SH-SY5Y (cell line): Measurements from ENCODE around the gene NGFR.

Source experiments
- GATA2 ChIP-seq: IDR thresholded peaks from 2 replicates; pipeline ENCODE4 v1.6.1; 2011; ENCODE audit warnings: mild to moderate bottlenecking, low read depth, low read length
- GATA3 ChIP-seq: IDR thresholded peaks from 2 replicates; pipeline ENCODE4 v1.6.1; 2011; ENCODE audit warnings: low read depth, mild to moderate bottlenecking, low read length, moderate library complexity

Gene NGFR

DNA sequence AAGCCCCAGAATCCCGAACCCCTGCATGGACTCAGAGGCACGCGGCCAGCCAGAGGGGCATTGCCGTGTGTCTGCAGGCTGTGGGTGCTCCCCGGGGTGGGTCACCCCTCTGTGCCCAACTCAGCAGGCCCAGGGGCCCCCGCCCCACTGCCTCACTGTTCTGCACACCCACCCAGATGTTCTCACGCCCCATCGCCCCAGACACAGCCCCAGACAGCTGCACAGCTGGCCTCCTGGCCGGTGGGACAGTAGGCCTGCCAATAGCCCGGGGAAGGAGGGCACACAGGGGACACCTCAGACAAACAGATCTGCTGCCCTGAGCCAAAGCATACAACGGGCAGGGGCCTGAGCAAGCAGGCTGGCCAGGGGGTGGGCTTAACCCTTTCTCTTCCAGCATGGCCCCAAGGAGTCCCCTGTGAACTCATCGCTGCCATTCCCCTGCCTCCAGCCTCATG is 53.0 kb downstream of the NGFR start:
- TF ChIP-seq GATA2 (no peak), GATA3 (no peak)

DNA sequence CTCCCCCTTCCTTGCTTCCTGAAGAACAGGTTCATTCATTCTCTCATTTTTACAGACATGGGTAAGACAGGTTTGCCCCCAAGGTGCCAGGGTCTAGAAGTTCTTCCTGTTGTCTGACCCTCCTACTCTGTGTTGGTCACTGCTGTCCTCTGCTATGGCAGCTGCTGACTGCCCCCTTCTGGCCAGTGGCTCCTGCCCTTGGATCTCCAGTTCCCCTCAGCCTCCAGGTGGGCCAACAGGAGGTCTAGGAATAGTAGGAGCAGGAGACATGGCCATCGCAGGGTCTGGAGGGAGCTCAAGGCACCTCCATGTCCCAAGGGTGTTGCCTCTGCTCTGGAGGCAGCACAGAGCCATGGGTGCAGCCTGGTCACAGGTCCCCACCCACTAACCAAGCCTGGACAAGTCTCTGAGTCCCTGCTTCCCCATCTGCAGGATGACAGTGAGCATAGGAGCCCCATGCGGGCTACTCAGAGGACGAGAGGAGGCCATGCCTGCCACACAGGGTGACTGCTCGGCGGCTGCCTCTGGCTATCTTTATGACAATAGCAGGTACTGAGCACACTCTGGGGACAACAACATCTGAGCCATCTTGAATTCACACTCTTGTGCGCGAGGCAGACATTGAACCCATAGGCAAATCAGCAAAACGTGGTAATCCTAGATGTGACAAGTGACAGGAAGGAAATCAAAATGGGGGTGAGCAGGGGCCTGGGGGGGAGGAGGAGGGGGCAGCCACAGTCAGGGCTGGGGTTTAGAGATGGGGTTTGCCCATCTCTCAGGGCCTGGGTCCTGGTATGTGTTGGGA is 53.6 kb downstream of the NGFR start:
- TF ChIP-seq GATA3: no peak
- TF ChIP-seq GATA2: no peak

DNA sequence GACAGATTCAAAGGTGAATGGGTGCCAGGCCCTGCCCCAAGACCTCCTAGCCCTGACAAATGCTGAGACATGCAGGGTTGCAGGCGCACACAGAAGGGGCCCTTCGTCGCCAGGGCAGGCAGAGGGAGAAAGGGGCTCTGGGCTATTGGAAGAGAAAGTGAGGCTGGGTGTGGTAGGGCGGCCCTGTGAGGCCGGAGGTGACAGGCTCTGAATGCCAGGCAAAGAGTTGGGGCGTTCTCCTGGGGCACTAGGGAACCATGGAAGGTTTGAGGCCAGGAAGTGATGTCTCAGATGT is 54.2 kb downstream of the NGFR start:
- TF ChIP-seq GATA3: no peak
- no peak for TF ChIP-seq GATA2

DNA sequence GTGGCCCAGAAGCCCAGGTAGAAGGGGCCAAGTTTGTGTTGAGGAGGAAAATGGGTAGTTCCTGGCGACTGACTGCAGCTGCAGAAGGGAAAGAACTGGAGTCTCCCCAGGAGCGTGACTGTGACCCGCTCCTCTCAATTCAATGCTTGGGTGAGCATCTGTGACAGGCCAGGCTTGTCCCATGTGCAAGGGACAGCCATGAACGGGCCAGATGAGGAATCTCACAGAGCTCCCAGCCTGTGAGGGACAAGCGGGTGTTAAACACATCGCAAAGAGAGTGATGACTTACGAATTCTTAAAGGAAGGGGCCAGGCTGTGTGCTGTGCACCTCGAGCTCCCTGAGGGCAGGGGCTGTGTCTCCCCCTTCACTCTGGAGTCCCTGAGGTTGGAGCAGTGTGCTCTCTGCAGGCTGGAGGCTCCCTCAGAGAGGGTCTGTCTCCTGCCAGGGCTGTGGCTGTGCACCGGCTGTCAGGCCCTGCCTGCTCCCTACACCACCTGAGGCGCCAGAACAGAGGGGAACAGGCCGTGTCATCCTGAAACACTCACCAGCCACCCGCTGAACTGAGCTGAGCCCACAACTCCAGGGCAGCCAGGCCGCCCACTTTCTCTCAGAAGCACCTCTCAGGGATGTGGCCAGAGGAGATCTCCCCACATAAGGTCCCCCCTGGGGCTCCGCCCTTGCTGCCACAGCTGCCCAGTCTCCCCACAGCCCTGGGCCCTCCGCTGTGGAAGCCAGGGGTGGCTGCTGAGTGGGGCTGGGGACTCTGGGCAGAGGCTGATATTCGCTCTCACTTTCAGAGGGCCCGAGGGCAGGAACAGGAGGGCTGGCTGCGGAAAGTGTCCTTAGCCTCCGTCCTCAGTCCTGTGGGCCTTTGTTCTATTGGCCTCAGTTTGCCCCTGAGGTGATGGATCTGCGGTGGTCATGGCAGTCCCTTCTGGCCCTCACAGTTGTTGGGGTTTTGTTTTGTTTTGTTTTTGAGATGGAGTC is 54.9 kb downstream of the NGFR start:
- TF ChIP-seq GATA3: no peak

DNA sequence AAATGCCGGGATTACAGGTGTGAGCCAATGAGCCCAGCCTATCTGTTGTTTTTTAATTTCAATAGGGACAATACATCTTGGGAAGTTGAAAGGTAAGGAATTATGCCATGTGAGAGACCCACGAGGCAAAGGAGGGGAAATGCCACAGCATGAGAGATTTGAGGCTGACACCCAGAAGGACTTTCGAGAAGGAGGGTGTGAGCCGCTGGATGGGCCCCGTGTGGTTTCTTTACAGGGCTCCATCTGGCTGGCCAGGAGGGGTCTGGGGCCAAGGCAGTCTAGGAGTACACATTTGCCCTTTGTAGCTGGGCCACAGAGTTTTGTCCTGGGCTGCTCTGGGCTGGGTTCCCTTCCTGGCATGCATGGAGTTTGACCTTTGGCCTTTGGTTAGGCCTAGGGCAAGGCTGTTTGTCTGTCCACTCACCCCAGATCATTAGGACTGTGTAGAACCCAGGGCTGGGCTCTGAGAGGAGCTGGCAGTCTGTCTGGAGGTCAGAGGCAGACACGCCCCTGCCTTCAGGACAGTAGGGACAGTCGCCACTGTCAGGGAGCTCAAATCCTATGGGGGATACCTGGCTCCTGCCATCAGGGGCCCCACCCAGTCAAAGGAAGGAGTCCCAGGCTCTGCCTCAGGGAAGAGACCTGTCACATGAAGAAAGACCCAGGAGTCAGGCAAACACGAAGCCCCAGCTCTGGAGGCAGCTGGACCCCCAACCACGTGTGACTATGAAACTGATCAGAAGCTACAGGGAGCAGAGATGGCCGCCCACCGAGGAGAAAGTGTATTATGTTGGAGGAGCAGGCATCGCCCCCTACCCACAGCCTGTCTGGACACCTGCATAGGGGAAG is 56.4 kb downstream of the NGFR start:
- TF ChIP-seq GATA2 (no peak), GATA3 (no peak)

DNA sequence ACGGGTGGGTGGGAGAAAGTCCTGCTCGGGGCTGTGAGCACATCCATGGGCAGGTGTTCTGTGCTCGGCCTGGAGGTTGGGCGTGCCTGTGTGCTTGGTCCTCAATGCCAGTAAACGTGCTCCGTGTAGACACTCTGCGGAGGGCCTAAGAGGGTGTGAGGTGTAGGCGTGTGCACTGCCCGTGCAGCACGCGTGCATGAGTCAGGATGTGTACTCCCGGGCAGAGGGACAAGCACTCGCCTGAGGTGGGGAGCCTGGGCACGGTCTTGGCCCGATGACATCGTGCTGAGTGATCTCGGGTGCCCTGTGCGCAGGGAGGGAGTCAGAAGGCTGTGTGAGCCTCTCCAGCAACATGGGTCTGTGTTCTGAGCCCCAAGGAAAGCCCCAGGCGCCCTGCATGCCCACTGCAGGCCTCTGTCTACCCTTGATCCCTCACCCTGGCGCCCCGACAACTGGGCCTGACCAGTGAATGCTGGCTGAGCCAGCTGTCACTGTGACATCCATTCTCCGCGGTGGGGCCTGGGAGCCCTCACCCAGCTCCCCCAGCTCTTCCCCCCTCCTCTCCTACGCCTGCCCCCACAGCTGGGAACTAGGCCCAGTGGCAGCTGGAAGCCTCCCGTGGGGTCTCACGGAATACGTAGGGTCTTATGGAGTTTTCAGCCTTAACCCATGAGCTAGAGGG is 57.1 kb downstream of the NGFR start:
- TF ChIP-seq GATA3 (no peak), GATA2 (no peak)

DNA sequence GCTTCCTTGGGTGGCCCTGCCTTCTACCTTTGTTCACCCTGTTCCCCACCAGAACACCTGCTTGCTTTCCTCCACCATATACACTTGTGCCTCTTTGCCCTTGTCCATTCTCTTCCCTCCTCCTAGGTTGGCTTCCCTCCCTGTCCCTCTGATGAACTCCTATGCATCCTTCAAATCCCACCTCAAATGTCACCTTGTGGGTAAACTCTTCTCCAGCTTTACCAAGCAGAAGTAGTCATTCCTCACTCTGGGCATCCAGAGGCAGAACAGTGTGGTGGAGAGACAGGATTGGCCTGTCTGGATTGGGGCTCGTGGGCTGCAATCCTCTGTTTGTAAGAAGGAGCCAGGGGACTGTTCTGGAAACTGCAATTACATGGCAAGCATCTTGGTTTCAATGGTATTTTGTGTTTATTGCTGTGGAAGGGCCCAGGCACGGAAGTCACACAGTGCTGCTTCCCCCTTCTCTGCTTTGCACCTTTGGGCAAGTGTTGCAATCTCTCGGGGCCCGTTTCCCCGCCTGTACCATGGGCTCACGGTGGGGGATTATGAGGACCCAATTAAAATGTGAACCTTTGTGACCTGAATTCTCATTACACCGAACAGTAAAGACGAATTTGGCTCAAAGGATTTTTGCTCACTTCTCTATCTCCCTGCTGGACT is 58.7 kb downstream of the NGFR start:
- TF ChIP-seq GATA3 (no peak), GATA2 (no peak)

DNA sequence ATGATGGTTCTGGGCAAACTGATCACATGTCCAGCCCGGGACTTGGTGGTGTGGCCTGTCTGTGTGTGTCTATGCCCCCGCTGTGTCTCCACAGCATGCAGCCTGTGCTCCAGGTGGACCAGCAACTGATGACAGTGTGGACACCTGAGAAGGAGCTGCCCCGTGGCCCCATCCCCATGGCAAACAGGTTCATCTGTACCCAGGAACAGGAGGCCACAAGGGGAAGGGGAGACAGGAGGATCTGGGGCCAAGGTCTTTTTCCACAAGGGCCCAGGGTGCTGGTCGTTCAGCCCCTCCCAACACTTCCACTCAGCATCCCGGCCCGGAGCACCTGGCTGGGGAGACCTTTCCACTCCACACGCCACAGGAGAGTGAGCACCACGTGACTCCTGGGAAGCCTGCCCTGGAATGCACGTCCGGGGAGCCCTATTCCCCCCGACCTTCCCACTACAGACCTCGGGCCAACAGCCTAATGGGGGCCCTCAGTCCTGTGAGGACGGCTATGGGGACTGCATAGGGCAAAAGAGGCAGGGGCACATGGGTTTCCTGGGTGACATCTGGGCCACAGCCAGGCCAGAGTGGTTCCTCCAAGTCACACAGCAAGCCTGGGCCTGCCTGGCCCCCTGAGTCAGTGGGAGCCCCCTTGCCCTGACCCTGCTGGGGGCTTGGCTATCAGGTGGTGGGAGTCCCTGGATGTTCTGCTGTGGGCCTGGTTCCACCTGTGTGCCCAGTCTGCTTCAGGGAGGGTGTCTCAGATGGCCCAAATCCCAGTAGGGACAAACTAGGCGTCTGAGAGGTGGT is 59.8 kb downstream of the NGFR start:
- TF ChIP-seq GATA3 (no peak), GATA2 (no peak)

DNA sequence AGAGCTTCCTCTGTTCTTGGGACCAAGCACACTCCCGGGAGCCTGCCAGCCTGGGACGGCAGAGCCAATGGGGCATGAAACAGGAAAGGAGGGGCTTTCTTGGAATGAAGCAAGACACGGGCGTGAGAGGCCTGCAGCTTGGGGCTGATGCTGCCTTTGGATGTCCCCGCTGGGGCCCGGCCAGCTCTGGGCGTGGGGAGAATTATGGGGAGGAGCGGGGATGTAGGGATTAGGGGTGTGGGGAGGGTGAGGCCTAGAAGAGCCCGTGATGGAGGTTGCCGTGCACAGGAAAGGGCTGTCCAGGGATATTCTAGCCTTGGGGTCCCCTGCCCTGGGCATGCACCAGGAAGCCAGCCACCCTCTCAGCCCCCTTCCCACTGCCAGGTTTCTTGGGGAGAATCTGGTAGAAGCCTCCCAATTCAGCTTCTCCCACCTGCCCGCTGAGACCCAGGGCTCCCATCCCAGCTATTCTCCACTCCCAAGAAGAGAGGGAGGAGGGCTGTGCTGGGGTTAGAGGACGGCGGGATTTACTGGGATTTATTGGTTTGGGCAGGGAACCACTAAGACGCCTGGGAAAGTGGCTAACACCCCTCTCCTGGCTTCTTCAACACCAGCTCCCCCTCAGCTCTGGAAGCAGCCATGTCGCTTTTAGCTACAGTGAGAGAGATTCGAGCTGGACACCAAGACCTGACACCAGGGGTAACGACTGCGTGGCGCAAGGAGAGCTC is 60.6 kb downstream of the NGFR start:
- TF ChIP-seq GATA2 (no peak), GATA3 (no peak)

DNA sequence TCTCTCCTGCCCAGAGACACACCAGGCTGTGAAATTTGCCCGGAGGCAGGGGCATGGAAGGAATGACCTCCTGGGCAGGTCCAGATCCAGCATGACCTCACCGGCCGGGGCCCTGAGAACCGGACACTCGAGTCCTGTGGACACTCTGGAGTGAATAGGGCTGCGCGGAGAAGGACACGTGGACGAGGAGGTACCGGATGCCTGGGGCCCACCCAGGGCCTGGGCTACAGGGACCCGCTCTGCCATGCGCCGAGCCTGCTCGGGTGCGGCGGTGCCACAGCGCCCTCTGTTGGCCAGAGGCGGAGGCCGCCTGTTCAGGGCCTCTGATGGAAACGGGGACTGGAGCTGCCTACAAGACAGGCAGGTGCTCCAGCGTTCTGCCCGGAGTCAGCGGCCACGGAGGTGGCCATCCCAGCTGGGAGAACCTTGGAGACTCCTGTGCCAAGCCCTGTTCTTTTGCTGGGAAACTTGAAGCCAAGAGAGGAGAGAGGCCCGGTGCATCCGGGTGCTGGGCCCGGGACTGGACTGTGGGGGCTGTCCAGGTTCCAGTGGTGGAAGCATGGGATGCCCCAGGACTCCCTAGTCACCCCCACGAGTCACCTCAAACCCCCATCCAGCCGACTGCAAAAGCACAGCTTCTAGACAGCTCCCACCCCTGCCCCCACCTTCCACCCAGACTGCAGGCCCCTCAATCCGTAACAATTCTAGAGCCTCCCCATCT is 61.3 kb downstream of the NGFR start:
- no peak for TF ChIP-seq GATA3
- no peak for TF ChIP-seq GATA2
